Measurements from ENCODE around the gene SFTPB.
"Not testable (repeated sequence)": the region's sequence is repeated elsewhere in the genome, so short reads cannot be mapped to it uniquely, and the experiment has no call there.

Gene SFTPB

GRCh38 chr2:85657399-85657798 lies 10.6 kb downstream of the SFTPB start:
- DNase-seq (ENCODE audit: low read depth in 2 of 3, low spot score in 1 of 3): not testable (repeated sequence)

GRCh38 chr2:85656468-85656867 lies 11.5 kb downstream of the SFTPB start:
- no peak for DNase-seq (ENCODE audit: low read depth in 2 of 3, low spot score in 1 of 3)

GRCh38 chr2:85655961-85656417 lies 12.0 kb downstream of the SFTPB start:
- DNase-seq (ENCODE audit: low read depth in 2 of 3, low spot score in 1 of 3): no peak

- DNase-seq (ENCODE audit: low read depth in 2 of 3, low spot score in 1 of 3): no peak
Observed at GRCh38 chr2:85653996-85654395, 14.0 kb downstream of the SFTPB start.

GRCh38 chr2:85652056-85652455 lies 15.9 kb downstream of the SFTPB start:
- DNase-seq (ENCODE audit: low read depth in 2 of 3, low spot score in 1 of 3): no peak

- no peak for DNase-seq (ENCODE audit: low read depth in 2 of 3, low spot score in 1 of 3)
Observed at GRCh38 chr2:85651097-85651496, 16.9 kb downstream of the SFTPB start.

GRCh38 chr2:85650456-85650855 lies 17.5 kb downstream of the SFTPB start:
- DNase-seq (ENCODE audit: low read depth in 2 of 3, low spot score in 1 of 3): no peak

- DNase-seq (ENCODE audit: low read depth in 2 of 3, low spot score in 1 of 3): no peak
Observed at GRCh38 chr2:85649201-85650190, 18.5 kb downstream of the SFTPB start.

- DNase-seq (ENCODE audit: low read depth in 2 of 3, low spot score in 1 of 3): no peak
Observed at GRCh38 chr2:85648619-85649018, 19.4 kb downstream of the SFTPB start.

- no peak for DNase-seq (ENCODE audit: low read depth in 2 of 3, low spot score in 1 of 3)
Observed at GRCh38 chr2:85647823-85648526, 20.0 kb downstream of the SFTPB start.

GRCh38 chr2:85646166-85646565 lies 21.8 kb downstream of the SFTPB start:
- no peak for DNase-seq (ENCODE audit: low read depth in 2 of 3, low spot score in 1 of 3)

- DNase-seq (ENCODE audit: low read depth in 2 of 3, low spot score in 1 of 3): no peak
Observed at GRCh38 chr2:85644909-85645308, 23.1 kb downstream of the SFTPB start.

GRCh38 chr2:85642725-85643124 lies 25.3 kb downstream of the SFTPB start:
- no peak for DNase-seq (ENCODE audit: low read depth in 2 of 3, low spot score in 1 of 3)

GRCh38 chr2:85635636-85636035 lies 32.4 kb downstream of the SFTPB start:
- no peak for DNase-seq (ENCODE audit: low read depth in 2 of 3, low spot score in 1 of 3)

GRCh38 chr2:85635011-85635410 lies 33.0 kb downstream of the SFTPB start:
- no peak for DNase-seq (ENCODE audit: low read depth in 2 of 3, low spot score in 1 of 3)

GRCh38 chr2:85631316-85631715 lies 36.7 kb downstream of the SFTPB start:
- no peak for DNase-seq (ENCODE audit: low read depth in 2 of 3, low spot score in 1 of 3)

- no peak for DNase-seq (ENCODE audit: low read depth in 2 of 3, low spot score in 1 of 3)
Observed at GRCh38 chr2:85628658-85629057, 39.3 kb downstream of the SFTPB start.

GRCh38 chr2:85623991-85624390 lies 44.0 kb downstream of the SFTPB start:
- no peak for DNase-seq (ENCODE audit: low read depth in 2 of 3, low spot score in 1 of 3)

- DNase-seq (ENCODE audit: low read depth in 2 of 3, low spot score in 1 of 3): no peak
Observed at GRCh38 chr2:85621338-85621737, 46.7 kb downstream of the SFTPB start.

GRCh38 chr2:85619617-85620016 lies 48.4 kb downstream of the SFTPB start:
- no peak for DNase-seq (ENCODE audit: low read depth in 2 of 3, low spot score in 1 of 3)

- DNase-seq (ENCODE audit: low read depth in 2 of 3, low spot score in 1 of 3): not testable (repeated sequence)
Observed at GRCh38 chr2:85617723-85618122, 50.3 kb downstream of the SFTPB start.

- no peak for DNase-seq (ENCODE audit: low read depth in 2 of 3, low spot score in 1 of 3)
Observed at GRCh38 chr2:85615413-85615728, 52.6 kb downstream of the SFTPB start.
